MM.1S (cell line): Measurements from ENCODE around the gene ZNF385D.

Experiments used
- DNase-seq: peaks from one replicate; pipeline ENCODE4 v3.0.0-alpha.2; 2015
- H2AFZ ChIP-seq: fragments of 300-600 bp; sonication (generic); 2 replicates; pipeline ENCODE4 v1.6.0; 2016; ENCODE audit warnings: antibody characterized with exemption, low read length
- H3F3A ChIP-seq: fragments of 300-600 bp; sonication (generic); 2 replicates; pipeline ENCODE4 v1.6.1; 2016; ENCODE audit warnings: mild to moderate bottlenecking, antibody characterized with exemption, low read length, moderate library complexity, mixed read lengths; ENCODE audit not compliant: insufficient read depth
- H3K27ac ChIP-seq: fragments of 300-600 bp; sonication (generic); 2 replicates; pipeline ENCODE4 v1.5.1; 2016; ENCODE audit warnings: mild to moderate bottlenecking, low read length
- H3K27me3 ChIP-seq: fragments of 300-600 bp; sonication (generic); replicated peaks from 2 replicates; pipeline ENCODE4 v1.6.0; 2016; ENCODE audit warnings: low read length; ENCODE audit not compliant: insufficient read depth
- H3K36me3 ChIP-seq: fragments of 300-600 bp; sonication (generic); replicated peaks from 2 replicates; pipeline ENCODE4 v1.6.1; 2016; ENCODE audit warnings: mild to moderate bottlenecking, low read length, mixed read lengths; ENCODE audit not compliant: insufficient read depth
- H3K4me1 ChIP-seq: fragments of 300-600 bp; sonication (generic); 2 replicates; pipeline ENCODE4 v1.6.1; 2016; ENCODE audit warnings: low read length, mixed read lengths
- H3K4me2 ChIP-seq: fragments of 300-600 bp; sonication (generic); 2 replicates; pipeline ENCODE4 v1.6.0; 2016; ENCODE audit warnings: low read depth, low read length
- H3K4me3 ChIP-seq: fragments of 300-600 bp; sonication (generic); 2 replicates; pipeline ENCODE4 v1.5.1; 2016; ENCODE audit warnings: low read length, mixed read lengths
- H3K79me2 ChIP-seq: fragments of 300-600 bp; sonication (generic); 2 replicates; pipeline ENCODE4 v1.6.1; 2016; ENCODE audit warnings: mixed run types, low read length, mixed read lengths
- H3K9ac ChIP-seq: fragments of 300-600 bp; sonication (generic); 2 replicates; pipeline ENCODE4 v1.6.1; 2016; ENCODE audit warnings: low read length, mixed read lengths
- H3K9me2 ChIP-seq: fragments of 300-600 bp; sonication (generic); replicated peaks from 2 replicates; pipeline ENCODE4 v1.6.1; 2016; ENCODE audit warnings: mild to moderate bottlenecking, low read length, mixed read lengths; ENCODE audit not compliant: insufficient read depth
- H3K9me3 ChIP-seq: fragments of 300-600 bp; sonication (generic); replicated peaks from 2 replicates; pipeline ENCODE4 v1.6.1; 2016; ENCODE audit warnings: mild to moderate bottlenecking, low read length, mixed read lengths; ENCODE audit not compliant: insufficient read depth
- H4K20me1 ChIP-seq: fragments of 300-600 bp; sonication (generic); 2 replicates; pipeline ENCODE4 v1.6.1; 2016; ENCODE audit warnings: mild to moderate bottlenecking, low read length, moderate library complexity, mixed read lengths; ENCODE audit not compliant: insufficient read depth
- EZH2 ChIP-seq: fragments of 300-600 bp; sonication (generic); optimal IDR thresholded peaks from 2 replicates; pipeline ENCODE3; 2017; ENCODE audit warnings: low read depth, mild to moderate bottlenecking, antibody characterized with exemption, low read length, mixed read lengths
- EZH2phosphoT487 ChIP-seq: fragments of 300-600 bp; sonication (generic); IDR thresholded peaks from 2 replicates; pipeline ENCODE4 v1.6.1; 2018; ENCODE audit warnings: antibody characterized with exemption, low read length
- TF ChIP-seq, protein P1 (sequence below): fragments of 300-600 bp; sonication (generic); IDR thresholded peaks from 2 replicates; pipeline ENCODE4 v1.5.1; 2016; ENCODE audit warnings: antibody characterized with exemption, low read length, mixed read lengths

The ZNF385D gene

DNA sequence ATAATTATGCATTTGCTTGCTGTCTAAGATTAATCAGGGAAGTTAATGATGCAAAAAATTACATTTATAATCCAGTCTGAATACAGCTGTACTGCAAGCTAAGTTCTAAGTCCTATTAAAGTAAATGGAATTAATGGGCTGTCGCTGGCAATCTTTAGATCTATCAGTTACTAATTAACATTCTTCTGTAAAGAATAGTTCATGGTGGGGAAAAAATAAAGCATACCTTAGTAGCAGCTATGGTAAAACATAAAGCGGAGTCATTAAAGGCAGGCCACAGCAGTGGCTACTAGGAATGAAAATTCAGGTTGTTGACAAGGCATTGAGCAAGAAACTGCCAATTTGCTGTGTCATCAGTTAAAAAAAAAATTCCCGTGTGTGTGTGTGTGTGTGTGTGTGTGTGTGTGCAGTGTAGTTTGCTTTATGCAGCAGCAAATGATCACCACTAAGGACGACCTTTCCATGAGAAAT is 129.8 kb downstream of the ZNF385D start:
- no peaks in the 10 kb centered on the region for H3K9me3 ChIP-seq

DNA sequence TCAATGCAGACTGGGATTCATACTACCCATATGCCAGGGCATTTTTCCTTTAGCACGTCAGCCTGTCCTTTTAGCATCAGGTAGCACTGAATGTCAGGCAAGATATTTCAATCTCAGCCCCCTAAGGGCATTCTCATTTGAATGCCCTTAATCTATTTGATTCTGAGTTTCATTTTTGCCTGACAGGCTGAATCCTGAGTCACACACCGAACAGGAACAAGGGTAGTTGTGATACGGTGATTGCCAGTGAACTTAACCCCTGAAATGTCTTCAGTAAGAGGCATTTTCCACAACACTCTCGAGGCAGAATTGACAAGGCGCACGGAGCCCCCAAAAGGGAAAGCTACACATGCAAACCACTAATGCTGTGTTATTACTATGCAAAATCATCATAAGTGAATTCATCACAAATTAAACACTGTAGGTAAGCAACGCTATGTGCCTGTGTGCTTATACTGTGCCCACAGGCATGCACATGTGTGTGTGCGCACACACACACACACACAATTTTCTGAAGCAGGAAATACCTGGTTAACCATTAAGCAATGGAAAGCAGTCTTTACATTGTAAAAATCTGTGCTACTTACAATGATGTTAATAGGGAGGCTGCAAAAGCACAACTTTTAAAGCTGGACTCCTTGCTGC is 130.4 kb downstream of the ZNF385D start:
- H3K79me2 ChIP-seq = no peaks in the 10 kb centered on the region
- no peaks in the 10 kb centered on the region for H3K4me1 ChIP-seq
- H3K4me2 ChIP-seq = no peak overlapping the region
- H3F3A ChIP-seq = no peaks in the 10 kb centered on the region
- TF ChIP-seq, protein P1, sequence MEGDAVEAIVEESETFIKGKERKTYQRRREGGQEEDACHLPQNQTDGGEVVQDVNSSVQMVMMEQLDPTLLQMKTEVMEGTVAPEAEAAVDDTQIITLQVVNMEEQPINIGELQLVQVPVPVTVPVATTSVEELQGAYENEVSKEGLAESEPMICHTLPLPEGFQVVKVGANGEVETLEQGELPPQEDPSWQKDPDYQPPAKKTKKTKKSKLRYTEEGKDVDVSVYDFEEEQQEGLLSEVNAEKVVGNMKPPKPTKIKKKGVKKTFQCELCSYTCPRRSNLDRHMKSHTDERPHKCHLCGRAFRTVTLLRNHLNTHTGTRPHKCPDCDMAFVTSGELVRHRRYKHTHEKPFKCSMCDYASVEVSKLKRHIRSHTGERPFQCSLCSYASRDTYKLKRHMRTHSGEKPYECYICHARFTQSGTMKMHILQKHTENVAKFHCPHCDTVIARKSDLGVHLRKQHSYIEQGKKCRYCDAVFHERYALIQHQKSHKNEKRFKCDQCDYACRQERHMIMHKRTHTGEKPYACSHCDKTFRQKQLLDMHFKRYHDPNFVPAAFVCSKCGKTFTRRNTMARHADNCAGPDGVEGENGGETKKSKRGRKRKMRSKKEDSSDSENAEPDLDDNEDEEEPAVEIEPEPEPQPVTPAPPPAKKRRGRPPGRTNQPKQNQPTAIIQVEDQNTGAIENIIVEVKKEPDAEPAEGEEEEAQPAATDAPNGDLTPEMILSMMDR = no peak
- no peak for TF ChIP-seq EZH2phosphoT487
- no peak for TF ChIP-seq EZH2
- H3K9ac ChIP-seq = no peak overlapping the region
- H3K36me3 ChIP-seq = no peaks in the 10 kb centered on the region
- H4K20me1 ChIP-seq = no peaks in the 10 kb centered on the region
- no peaks in the 10 kb centered on the region for H3K9me3 ChIP-seq
- H3K27ac ChIP-seq = no peak overlapping the region
- H2AFZ ChIP-seq = no peak overlapping the region
- H3K27me3 ChIP-seq = no peaks in the 10 kb centered on the region
- no peak overlapping the region for H3K4me3 ChIP-seq
- no peak for DNase-seq
- no peaks in the 10 kb centered on the region for H3K9me2 ChIP-seq

More for the DNA sequence above, 129.8 kb downstream of the ZNF385D start:
- no peak overlapping the region for H3K27ac ChIP-seq
- H3K4me2 ChIP-seq = no peak overlapping the region
- H3K4me1 ChIP-seq = no peaks in the 10 kb centered on the region
- no peak overlapping the region for H3K9ac ChIP-seq
- H3K9me2 ChIP-seq = no peaks in the 10 kb centered on the region
- no peak overlapping the region for H3K4me3 ChIP-seq
- TF ChIP-seq EZH2phosphoT487 (no peak), EZH2 (no peak)
- TF ChIP-seq, protein P1 = no peak
- no peak overlapping the region for H2AFZ ChIP-seq
- no peaks in the 10 kb centered on the region for H3K27me3 ChIP-seq
- H3K36me3 ChIP-seq = no peaks in the 10 kb centered on the region
- DNase-seq = no peak
- H3F3A ChIP-seq = no peaks in the 10 kb centered on the region
- no peaks in the 10 kb centered on the region for H4K20me1 ChIP-seq
- H3K79me2 ChIP-seq = no peaks in the 10 kb centered on the region

DNA sequence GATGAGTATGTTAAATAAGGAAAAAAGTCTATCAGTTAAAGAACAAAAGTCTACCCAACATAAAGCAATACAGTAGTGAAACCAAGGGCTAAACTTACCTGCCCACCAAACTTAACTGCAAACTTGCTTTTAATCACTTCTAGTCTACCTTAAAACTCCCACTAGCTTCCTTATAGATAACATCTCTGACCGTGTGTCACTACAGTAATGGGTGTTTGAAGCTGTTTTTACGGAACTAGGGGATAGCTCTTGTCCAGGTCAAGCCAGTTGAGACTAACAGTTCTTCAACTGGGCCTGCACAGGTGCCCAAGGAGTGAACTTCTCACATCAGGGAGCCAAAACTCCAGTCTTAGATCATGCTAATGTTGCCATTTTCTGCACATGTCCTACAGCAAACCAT is 132.3 kb downstream of the ZNF385D start:
- H3K27me3 ChIP-seq = no peaks in the 10 kb centered on the region
- H3F3A ChIP-seq = no peaks in the 10 kb centered on the region
- no peaks in the 10 kb centered on the region for H3K79me2 ChIP-seq
- H3K9ac ChIP-seq = no peak overlapping the region
- TF ChIP-seq EZH2phosphoT487 = no peak
- TF ChIP-seq, protein P1 = no peak
- TF ChIP-seq EZH2 = no peak
- no peak overlapping the region for H3K27ac ChIP-seq
- DNase-seq = no peak
- H2AFZ ChIP-seq = no peak overlapping the region
- no peaks in the 10 kb centered on the region for H3K9me2 ChIP-seq
- no peaks in the 10 kb centered on the region for H3K4me1 ChIP-seq
- H3K36me3 ChIP-seq = no peaks in the 10 kb centered on the region
- H4K20me1 ChIP-seq = no peaks in the 10 kb centered on the region
- no peak overlapping the region for H3K4me2 ChIP-seq
- H3K4me3 ChIP-seq = no peak overlapping the region
- no peaks in the 10 kb centered on the region for H3K9me3 ChIP-seq
